Measurements from ENCODE around the gene VPREB1.
"Not testable (repeated sequence)": the region's sequence is repeated elsewhere in the genome, so short reads cannot be mapped to it uniquely, and the experiment has no call there.

DNA sequence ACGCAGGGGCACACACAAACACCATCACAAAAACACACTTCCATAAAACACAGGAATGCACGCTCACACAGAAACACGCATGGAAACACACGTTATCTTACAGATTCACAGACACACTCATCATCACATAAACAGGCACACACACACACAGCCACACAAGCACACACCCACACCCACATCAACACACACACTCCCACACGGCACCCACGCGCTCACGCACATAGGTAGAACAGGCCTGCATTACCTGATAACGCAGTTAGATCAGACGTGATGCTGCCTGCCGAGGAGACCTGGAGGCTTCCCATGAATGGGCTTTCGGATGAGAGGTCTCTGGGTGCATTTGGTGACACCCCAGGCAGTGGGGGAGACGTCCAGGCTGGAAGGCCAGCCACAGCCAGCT, 11.5 kb downstream of the VPREB1 start:
- TF ChIP-seq, protein P1, sequence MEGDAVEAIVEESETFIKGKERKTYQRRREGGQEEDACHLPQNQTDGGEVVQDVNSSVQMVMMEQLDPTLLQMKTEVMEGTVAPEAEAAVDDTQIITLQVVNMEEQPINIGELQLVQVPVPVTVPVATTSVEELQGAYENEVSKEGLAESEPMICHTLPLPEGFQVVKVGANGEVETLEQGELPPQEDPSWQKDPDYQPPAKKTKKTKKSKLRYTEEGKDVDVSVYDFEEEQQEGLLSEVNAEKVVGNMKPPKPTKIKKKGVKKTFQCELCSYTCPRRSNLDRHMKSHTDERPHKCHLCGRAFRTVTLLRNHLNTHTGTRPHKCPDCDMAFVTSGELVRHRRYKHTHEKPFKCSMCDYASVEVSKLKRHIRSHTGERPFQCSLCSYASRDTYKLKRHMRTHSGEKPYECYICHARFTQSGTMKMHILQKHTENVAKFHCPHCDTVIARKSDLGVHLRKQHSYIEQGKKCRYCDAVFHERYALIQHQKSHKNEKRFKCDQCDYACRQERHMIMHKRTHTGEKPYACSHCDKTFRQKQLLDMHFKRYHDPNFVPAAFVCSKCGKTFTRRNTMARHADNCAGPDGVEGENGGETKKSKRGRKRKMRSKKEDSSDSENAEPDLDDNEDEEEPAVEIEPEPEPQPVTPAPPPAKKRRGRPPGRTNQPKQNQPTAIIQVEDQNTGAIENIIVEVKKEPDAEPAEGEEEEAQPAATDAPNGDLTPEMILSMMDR (IDR thresholded peaks at IDR 0.05): not testable (repeated sequence)
- not testable (repeated sequence) for TF ChIP-seq POLR2A (IDR thresholded peaks at IDR 0.05); POLR2AphosphoS5 (IDR thresholded peaks at IDR 0.05; ENCODE audit: insufficient read depth in 1 of 2, low read depth in 1 of 2)
